UCSD-AML1 (cell line): ENCODE results near the gene ARHGAP42.

Source experiments
- DNase-seq: peaks from one replicate; lab custom pipeline; 2025; ENCODE audit not compliant: unreplicated experiment; lab: John Stamatoyannopoulos, UW

ARHGAP42 gene

DNA sequence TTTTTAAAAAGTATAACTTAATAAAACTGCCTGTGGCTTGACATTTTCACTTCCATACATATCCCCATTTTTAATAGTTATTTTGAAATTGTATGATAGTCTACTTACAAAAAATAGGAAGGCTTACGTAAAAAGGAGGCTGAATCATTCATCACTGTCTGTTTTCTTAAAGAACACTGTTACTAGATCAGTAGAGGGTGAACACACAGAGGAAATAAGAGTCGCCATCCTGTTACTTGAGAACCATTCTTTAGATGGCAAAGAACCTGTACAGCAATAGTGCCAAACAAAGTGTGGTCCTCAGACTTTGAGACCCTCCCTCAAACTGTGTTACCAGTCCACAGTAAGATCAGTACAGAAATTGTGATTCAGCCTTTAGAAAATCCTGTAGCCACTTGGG is 261.8 kb downstream of the ARHGAP42 start:
- DNase-seq, result no peak

- peak; percentile 5 for DNase-seq
Measured at GRCh38 chr11:100949443-100949842, 262.4 kb downstream of the ARHGAP42 start.

DNA sequence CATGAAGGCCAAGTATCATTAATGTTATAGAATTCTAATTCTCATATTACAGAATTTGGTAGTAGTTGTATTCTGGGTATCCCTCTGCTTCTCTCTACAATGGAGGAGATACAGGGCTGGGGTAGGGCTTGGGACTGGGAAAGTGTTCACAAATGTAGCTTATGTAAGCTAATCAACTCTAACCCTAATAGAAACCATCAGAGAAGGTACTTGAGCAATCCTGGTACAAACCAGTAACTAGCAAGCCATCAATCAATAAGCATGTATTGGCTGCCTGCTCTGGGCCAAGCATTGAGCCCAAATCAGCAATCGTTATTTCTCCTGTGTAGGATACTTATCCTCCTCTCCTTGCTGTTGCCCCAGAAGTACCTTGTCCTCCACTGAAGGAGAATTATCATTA is 268.2 kb downstream of the ARHGAP42 start:
- DNase-seq, result no peak

- no peak for DNase-seq
Measured at GRCh38 chr11:100956351-100956750, 269.3 kb downstream of the ARHGAP42 start.

- DNase-seq, result no peak
Measured at GRCh38 chr11:100957499-100957898, 270.4 kb downstream of the ARHGAP42 start.

DNA sequence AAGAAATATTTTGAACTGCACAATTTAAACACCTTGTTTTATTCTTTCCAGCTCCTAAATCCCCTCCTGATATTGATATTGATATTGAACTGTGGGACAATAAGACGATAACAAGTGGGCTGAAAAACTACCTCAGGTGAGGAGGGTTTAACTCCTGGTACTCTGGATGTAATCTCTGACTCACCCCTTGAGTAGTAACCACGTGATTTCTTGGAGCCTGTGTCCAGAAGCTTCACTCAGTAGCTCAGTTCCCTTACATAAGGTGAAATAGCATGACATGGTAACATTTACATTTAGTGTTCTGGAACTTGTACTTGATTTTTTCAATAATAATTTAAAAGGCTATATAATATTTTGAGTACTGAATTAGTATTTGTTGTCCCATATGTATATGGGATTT is 274.5 kb downstream of the ARHGAP42 start:
- DNase-seq, result no peak

DNA sequence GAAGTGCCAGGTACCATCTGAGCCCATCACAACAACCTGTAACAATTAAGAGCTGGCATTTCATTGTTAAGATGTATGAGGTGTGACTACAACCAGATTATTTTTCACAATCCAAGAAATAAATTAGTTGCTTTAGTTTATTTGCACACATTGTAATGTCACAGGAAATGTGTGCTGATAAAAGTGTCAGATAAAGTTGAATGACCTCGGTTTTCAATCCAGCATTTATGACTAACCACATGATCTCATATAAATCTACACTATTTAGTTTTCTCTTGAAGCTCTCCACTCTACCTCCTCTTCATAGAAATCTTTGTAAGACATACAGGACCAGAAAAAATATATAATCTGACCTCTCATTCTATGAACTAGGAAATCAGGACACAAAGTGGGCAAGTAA is 276.3 kb downstream of the ARHGAP42 start:
- no peak for DNase-seq

GRCh38 chr11:100964435-100964834 is 277.3 kb downstream of the ARHGAP42 start:
- DNase-seq, result no peak

- DNase-seq, result no peak
Measured at GRCh38 chr11:100965346-100965745, 278.3 kb downstream of the ARHGAP42 start.

DNA sequence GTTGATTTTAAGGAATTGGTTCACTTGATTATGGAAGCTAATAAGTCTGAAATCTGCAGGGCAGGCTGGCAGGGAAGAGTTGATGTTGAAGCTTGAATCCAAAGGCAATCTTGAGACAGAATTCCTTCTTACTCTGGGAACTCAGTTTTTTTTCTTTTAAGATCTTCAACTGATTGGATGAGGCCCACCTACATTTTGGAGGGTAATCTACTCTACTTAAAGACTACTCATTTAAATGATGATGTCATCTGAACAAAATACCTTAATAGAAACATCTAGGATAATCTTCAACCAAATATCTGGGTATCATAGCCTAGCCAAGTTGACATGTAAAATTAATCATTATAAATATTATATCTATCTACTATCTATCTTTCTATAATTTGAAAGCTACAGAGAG is 279.3 kb downstream of the ARHGAP42 start:
- DNase-seq, result no peak

DNA sequence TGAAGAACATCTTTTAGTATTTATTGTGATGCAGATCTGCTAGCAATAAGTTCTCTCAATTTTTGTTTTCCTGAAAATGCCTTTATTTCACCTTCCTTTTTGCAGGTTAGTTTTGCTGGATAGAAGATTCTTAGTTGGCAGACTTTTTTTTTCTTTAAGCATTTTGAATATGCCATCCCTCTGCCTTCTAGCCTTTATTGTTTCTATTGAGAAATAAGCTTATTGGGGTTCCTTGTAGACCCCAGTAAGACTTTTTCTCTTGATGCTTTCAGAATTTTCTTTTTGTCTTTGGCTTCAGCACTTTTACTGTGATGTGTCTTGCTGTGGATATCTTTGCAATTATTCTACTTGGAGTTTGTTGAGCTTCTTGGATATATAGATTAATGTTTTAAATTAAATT is 281.9 kb downstream of the ARHGAP42 start:
- DNase-seq, result no peak

GRCh38 chr11:100970283-100971164 is 283.4 kb downstream of the ARHGAP42 start:
- no peak for DNase-seq

GRCh38 chr11:100972046-100972445 is 285.0 kb downstream of the ARHGAP42 start:
- DNase-seq, result no peak

DNA sequence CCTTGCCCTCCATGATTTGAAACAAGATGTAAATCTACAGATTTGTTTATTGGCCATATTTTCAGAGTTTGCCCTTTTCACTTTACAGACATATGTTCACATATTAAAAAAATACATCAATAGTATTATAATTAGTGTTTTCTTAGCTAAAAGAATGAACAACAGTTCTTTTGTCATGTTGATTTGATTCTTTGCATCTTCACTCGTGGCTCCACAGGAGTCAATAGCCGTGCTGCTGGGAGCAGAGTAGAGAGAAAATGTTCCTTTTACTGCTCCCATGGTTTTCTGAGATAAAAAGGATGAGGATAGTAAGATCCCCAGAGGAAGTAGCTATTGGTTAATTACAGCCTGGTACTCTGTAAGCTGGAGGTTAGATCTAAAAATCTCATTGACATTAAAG is 291.4 kb downstream of the ARHGAP42 start:
- DNase-seq, result no peak

DNA sequence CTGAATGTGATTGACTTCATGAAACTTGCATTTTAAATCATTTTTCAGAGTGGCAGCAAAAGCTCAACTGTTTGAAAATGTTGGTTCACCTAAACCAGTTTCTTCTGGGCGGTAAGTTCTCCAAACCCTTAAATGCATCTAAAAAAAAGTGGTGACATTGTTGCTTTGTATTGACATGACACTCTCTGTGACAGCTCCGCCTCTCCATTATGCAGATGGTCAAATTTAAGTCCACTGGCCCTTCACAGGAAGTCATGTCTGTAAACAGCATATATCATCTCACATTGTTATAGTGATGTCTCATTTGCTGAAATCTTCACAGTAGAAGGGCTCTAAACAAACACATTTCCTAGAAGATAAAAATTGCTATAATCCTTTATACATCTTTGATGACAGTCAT is 291.9 kb downstream of the ARHGAP42 start:
- no peak for DNase-seq

DNA sequence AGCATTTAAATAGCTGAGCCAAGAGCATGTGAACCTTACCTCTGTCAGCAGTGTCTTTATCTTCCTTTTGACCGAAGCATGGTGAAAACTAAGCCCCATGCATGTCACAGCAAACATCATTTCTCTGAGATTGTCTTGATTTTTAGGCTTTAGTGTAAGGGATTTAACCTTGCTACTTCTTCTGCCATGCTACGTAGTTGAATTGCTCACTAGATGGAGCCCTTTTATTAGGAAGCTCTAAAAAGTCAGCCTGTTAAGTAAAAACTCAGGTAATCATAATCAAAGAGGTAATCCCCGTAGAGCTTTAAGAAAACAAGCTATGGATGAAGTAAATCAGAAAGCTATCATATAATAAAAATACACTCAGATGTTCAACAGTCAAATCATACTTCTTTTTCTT is 293.1 kb downstream of the ARHGAP42 start:
- DNase-seq, result no peak

- DNase-seq, result no peak
Measured at GRCh38 chr11:100981196-100981824, 294.2 kb downstream of the ARHGAP42 start.

- no peak for DNase-seq
Measured at GRCh38 chr11:100984668-100985067, 297.6 kb downstream of the ARHGAP42 start.

DNA sequence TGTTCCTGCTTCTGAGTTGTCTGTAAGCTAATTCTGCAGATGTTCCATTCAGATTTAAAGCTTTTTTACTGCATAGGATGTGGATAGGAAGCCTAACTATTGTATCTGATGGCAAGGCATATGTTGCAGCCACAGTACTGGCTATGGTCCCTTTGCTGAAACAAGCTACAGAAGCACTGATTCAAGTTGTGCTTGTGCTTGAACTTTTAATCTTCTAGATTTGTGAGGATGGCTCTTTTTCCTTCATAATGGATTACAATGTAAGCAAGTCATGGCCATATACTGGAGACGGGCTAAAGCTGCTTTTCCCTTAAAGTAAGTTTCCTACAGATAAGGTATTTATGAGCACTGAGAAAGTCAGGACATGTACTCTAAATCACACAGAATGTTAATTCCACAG is 303.8 kb downstream of the ARHGAP42 start:
- no peak for DNase-seq

GRCh38 chr11:100991541-100991940 is 304.5 kb downstream of the ARHGAP42 start:
- DNase-seq, result no peak

- DNase-seq, result no peak
Measured at GRCh38 chr11:100994966-100995365, 307.9 kb downstream of the ARHGAP42 start.

- no peak for DNase-seq
Measured at GRCh38 chr11:100999756-101000155, 312.7 kb downstream of the ARHGAP42 start.

GRCh38 chr11:101003468-101003867 is 316.4 kb downstream of the ARHGAP42 start:
- DNase-seq, result no peak
